Measurements from ENCODE around the gene ARPC1B.
"Not testable (repeated sequence)": the region's sequence is repeated elsewhere in the genome, so short reads cannot be mapped to it uniquely, and the experiment has no call there.

The ARPC1B gene

GRCh38 chr7:99418260-99418659, 43.7 kb downstream of the ARPC1B start:
- no peak for DNase-seq

DNA sequence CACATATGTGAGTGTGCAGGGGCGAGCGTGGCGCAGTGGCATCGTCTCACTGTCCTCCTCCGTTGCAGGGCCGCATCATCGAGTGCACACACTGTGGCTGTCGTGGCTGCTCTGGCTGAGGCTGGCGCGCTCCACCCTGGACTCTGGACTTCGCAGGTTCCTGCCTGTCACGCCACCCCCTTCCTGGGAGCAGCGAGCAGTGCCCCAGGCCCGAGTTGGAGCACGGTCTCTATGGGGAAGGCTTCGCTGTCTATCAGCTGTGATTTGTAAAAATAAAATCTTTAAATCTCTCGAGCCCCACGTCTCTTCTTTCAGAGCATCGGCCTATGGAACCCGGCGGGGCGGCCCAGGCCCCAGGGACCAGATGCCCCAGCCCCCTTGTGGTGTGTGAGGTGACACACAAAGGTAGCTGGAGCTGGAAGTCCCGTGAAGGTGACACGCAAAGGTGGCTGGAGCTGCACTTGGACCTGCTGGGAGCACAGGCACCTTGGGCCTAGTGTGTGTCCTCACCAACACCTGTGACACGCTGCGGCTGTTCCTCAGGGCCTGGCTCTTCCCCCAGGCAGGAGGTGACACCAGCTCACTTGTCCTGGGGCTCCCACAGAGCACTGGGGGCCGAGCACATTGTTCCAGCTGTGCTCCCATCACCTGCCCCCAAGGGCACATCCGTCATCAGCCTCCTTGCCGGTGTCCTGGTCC, 44.9 kb downstream of the ARPC1B start:
- no peak for DNase-seq

DNA sequence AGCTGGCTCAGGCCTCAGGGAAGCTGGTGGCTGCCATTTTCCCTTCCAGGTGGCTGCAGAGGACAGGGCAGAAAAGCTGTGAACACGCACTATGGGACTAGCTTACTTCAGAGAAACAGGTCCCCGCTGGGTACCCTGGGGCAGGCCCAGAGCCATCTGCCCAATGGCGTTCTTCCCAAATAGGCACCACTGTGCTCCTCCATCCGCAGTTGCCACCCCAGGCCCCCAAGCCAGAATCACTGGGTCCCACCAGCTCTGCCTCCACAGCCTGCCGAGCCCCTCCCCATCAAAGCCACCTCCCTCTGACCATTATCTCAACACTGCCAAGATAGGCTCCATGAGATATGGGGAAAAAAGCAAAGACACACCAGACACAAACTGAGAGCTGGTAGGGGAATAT, 45.7 kb downstream of the ARPC1B start:
- DNase-seq = no peak

GRCh38 chr7:99420986-99421385, 46.5 kb downstream of the ARPC1B start:
- no peak for DNase-seq

GRCh38 chr7:99422186-99422585, 47.7 kb downstream of the ARPC1B start:
- no peak for DNase-seq

DNA sequence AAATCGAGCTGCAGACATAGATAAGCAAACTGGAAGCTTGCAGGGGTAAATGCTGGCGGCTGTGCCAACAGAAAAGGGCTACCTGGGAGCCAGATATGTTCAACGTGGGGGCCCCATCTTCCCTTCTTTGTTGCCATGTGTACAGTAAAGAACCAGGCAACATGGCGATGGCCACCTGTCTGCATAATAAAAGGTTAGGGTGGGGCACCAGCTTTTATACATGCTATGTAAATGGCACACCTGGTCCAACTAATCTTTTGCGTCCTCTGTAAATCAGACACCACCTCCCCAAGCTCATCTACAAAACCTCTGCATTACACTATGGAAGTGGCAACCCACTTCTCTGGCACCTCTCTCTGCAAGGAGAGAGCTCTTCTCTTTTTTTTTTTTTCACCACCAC, 48.1 kb downstream of the ARPC1B start:
- no peak for DNase-seq

DNA sequence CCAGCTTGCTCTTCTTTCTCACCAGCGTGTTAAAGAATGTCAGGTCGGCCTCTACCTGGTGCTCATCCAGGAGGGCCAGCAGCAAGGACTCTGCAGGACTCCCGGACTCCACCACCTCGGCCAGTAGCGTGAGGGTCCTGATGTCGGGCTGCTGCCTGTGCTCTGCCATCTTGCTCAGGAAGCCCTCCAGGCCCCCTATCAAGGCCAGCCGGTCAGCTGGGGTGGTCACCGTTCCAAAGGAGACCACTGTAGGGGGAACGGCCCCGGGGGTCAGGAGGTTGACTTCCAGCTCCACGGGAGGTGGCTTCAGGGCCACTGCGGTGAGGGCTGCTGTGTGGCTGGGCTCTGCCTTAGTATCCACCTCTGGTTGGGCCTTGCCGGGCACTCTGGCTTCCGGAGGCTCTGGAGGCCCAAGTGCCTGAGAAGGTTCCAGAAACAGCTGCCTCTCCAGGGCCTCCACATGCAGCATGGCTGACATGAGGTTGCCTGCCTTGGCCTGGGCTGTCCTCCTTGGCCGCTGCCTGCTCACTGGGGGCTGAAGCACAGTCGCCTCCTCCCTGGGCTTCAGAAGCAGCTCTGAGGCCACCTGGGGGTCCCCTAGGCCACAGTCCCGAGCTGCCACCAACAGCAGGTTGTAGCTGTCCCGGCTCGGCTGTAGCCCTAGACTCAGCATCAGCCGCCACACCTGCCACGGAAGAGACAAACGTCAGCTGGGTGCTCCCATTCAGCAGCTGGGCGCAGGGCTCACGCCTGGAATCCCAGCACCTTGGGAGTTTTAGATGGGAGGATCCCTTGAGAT, 50.6 kb downstream of the ARPC1B start:
- no peak for DNase-seq

- DNase-seq = no peak
Observed at GRCh38 chr7:99428972-99429566, 54.5 kb downstream of the ARPC1B start.

DNA sequence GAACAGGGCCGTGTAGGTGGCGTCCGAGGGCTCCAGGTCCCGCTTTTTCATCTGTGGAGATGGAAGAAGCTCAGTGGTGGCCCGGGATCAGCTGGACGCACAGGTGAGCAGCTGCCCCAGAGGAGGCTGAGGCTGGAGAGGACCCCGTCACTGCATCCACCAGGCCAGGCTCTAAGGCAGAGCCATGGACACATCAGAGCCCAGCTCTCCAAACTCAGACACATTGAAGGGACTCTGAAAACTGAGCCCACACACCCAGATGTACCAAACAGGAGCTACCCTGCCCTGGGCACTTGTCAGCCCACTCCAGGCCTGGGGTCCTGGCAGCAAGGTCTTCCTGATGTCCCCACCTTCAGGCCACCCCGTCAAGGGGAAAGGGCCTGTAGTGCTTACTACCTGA, 55.2 kb downstream of the ARPC1B start:
- DNase-seq = no peak

DNA sequence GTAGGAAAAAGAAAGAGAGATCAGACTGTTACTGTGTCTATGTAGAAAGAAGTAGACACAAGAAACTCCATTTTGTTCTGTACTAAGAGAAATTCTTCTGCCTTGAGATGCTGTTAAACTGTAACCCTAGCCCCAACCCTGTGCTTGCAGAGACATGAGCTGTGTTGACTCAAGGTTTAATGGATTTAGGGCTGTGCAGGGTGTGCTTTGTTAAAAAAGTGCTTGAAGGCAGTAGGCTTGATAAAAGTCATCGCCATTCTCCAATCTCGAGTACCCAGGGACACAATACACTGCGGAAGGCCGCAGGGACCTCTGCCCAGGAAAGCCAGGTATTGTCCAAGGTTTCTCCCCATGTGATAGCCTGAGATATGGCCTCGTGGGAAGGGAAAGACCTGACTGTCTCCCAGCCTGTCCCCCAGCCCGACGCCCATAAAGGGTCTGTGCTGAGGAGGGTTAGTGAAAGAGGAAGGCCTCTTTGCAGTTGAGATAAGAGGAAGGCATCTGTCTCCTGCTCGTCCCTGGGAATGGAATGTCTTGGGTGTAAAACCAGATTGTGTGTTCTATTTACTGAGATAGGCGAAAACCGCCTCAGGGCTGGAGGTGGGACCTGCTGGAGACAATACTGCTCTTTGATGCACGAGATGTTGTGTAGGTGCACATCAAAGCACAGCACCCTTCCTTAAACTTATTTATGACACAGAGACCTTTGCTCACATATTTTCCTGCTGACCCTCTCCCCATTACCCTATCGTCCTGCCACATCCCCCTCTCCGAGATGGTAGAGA, 57.4 kb downstream of the ARPC1B start:
- not testable (repeated sequence) for DNase-seq

- no peak for DNase-seq
Observed at GRCh38 chr7:99433158-99433557, 58.6 kb downstream of the ARPC1B start.

GRCh38 chr7:99437946-99438572, 63.5 kb downstream of the ARPC1B start:
- DNase-seq = no peak

DNA sequence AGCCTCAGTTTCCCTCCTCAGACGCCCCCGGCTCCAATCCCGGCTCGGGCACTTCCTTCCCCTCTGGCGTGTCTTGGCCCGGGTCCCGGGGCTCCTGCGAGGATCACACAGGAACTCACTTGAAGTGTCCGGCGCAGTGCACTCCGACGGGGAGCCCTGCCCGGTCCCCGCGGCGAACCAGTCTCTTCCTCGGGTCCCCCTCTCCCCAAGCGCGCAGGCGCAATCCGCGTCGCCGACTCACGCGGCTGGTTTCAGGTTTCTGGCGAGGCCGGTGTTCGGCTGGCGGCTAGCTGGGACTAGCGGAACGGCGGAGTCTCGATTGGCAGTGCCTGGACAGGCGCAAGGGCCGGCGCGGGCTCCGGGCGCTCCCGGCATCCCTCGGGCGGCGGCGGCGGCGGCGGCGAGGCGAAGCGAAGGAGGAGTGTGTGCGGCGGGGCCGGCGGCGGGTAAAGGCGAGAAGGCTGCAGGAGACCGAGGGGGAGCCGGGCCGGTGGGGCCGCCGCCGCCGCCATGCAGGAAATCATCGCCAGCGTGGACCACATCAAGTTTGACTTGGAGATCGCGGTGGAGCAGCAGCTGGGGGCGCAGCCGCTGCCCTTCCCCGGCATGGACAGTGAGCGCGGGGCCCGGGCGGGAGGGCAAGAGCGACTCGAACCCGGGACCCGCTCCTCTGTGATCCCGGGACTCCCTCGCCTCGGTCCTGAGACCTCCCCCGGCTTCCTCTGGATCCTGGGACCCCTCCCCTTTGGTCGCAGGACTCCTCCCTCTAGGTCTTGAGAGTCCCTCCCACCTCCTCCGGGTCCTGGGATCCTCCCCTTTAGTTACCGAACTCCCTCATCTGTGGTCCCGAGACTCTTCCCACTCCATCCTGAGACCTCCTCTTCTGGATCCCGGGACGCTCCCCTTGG, 64.3 kb downstream of the ARPC1B start, which contains the start of the genes CPSF4 and PTCD1:
TSS of gene CPSF4 (plus strand) at position 371 of the 908 bp plus-strand sequence. CDS start at position 511, 140 bp downstream.
TSS of gene PTCD1 (minus strand) at position 226 of the 908 bp plus-strand sequence. CDS start 3,556 bp downstream, outside the sequence.
- DNase-seq = peak; percentile 94

DNA sequence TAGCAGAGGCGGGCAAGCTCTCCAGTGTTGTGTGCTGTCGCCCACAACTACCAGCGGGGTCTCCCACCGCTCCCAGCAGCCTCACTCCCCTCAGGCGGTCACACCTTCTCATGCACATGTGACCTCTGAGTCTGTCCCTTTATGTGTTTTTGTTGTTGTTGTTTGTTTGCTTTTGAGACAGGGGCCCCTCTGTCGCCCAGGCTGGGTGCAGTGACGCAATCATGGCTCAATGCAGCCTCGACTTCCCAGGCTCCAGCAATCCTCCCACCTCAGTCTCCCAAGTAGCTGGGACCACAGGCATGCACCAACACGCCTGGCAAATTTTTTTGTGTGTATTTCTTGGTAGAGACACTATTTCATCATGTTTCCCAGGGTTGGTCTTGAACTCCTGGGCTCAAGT, 65.7 kb downstream of the ARPC1B start:
- DNase-seq = no peak

All from 8988T (cell line).